ENCODE results near the gene SLC1A4. TPM values are rescaled to one million over a fixed set of nuclear protein-coding genes. Genes with fewer than 3 reads are reported as not detected.

The SLC1A4 gene
- total RNA-seq, result 10 to 100 TPM; 41.6 to 45.3 TPM

DNA sequence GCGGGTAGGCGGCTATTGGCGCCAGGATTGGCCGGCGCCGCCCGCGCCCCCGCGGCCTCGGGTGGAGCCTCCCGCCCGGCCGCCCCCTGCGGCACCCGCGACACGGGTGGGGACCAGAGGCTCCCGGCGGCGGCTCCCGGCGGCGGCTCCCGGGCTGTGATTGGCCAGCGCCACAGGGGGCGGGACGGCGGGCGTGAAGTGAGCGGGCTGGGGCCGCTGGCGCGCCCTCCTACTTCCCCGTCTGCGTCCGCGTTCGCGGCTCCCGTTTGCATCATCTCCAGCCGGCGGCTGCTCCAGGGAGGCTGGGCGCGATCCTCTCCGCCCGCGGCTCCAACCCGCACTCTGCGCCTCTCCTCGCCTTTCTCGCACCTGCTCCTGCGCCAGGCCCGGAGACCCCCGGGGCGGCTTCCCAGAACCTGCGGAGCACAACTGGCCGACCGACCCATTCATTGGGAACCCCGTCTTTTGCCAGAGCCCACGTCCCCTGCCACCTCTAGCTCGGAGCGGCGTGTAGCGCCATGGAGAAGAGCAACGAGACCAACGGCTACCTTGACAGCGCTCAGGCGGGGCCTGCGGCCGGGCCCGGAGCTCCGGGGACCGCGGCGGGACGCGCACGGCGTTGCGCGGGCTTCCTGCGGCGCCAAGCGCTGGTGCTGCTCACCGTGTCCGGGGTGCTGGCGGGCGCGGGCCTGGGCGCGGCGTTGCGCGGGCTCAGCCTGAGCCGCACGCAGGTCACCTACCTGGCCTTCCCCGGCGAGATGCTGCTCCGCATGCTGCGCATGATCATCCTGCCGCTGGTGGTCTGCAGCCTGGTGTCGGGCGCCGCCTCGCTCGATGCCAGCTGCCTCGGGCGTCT lies at the start of gene SLC1A4:
Gene SLC1A4, plus strand, starts transcription at position 274 of the 856 bp plus-strand sequence. Its CDS starts 245 bp downstream, at position 519.
- H3K36me3 Mint-ChIP-seq (ENCODE audit: insufficient read depth in 2 of 2), result peaks cover 4 to 14% of the 10 kb centered on the region in 2 donors
- H3K27me3 Mint-ChIP-seq (ENCODE audit: low read depth), result peaks cover 32% of the 10 kb centered on the region
- no peaks in the 10 kb centered on the region for H3K9me3 Mint-ChIP-seq
- H3K27ac Mint-ChIP-seq, result peak within 1 kb of the TSS; percentile 82
- peaks cover 78% of the 10 kb centered on the region for H3K4me1 Mint-ChIP-seq (ENCODE audit: low read depth)
- peak; percentile 84 to 85 for ATAC-seq (replicated peaks in 1 of 2)
- peak; percentile 91 to 93 for DNase-seq
- peak within 1 kb of the TSS; percentile 94 to 95 for H3K4me3 Mint-ChIP-seq

DNA sequence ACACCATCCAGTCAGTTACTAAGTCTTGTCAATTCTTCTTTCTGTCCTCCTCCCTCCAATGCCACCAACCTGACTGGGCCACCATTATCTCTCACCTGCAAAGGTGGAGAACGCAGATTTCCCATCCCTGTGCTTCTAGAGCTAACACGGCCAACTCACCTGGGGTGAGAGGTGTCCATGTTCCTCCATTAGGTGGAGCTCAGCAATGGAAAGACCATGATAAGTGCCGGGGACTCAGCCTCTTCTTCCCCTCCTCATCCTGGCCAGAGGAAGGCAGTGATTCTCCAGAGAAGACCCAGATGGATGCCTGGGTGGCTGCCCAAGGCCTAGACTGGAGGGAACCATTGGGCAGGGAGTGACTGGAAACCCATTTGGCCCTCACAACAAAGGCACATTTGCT lies 48.1 kb upstream of the SLC1A4 start:
- H3K27ac Mint-ChIP-seq, result no peak overlapping the region
- H3K4me1 Mint-ChIP-seq (ENCODE audit: low read depth), result peaks cover 26% of the 10 kb centered on the region
- H3K27me3 Mint-ChIP-seq (ENCODE audit: low read depth), result peaks cover 13% of the 10 kb centered on the region
- no peaks in the 10 kb centered on the region for H3K9me3 Mint-ChIP-seq
- ATAC-seq (replicated peaks in 1 of 2) (no peak), DNase-seq (no peak)
- H3K4me3 Mint-ChIP-seq, result no peak overlapping the region
- no peaks in the 10 kb centered on the region for H3K36me3 Mint-ChIP-seq (ENCODE audit: insufficient read depth in 2 of 2)

DNA sequence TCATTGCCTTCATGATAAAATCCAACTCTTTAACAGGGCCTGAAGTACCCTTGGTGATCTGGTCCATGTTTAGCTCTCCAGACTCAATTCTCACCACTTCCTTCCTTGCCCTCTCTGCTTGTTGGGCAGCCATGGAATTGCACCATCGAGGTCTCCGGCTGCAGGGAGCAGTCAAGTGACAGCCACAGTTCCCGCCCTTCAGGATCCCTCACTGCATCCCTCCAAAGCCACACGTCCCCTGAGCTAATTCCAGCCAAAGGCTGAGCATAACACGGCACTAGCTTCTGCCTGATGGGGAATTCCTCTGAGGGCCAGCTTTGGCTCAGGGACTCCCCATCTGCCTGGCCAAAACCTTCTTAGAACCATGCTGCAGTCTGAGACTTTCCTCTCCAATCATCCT lies 47.4 kb upstream of the SLC1A4 start:
- H3K9me3 Mint-ChIP-seq, result no peaks in the 10 kb centered on the region
- no peak for ATAC-seq (replicated peaks in 1 of 2)
- H3K27me3 Mint-ChIP-seq (ENCODE audit: low read depth), result peaks cover 13% of the 10 kb centered on the region
- H3K36me3 Mint-ChIP-seq (ENCODE audit: insufficient read depth in 2 of 2), result no peaks in the 10 kb centered on the region
- H3K4me1 Mint-ChIP-seq (ENCODE audit: low read depth), result peaks cover 33% of the 10 kb centered on the region
- H3K4me3 Mint-ChIP-seq, result no peak overlapping the region
- no peak overlapping the region for H3K27ac Mint-ChIP-seq
- DNase-seq, result no peak

DNA sequence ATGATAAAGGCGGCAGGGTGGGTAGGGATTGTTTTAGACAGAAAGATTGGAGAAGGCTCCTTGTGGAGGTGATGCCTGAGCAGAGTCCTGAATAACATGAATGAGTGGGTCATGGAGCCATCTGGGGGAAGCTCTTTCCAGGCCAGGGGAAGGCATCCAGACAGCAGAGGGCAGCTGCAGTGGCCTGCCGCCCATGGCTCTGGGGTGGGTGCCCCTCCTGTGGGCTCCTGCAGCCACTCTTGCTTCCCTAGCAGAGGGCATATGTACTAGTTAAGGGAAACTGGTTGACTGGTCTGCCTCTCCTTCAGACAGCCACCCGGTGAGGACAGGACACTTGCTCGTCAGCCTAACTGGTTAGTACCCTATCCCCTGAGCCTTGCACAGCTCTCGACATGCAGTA lies 46.5 kb upstream of the SLC1A4 start:
- Mint-ChIP-seq H3K4me1 (ENCODE audit: low read depth) (peaks cover 42% of the 10 kb centered on the region), H3K9me3 (no peaks in the 10 kb centered on the region), H3K27me3 (ENCODE audit: low read depth) (peaks cover 13% of the 10 kb centered on the region), H3K36me3 (ENCODE audit: insufficient read depth in 2 of 2) (no peaks in the 10 kb centered on the region), H3K4me3 (no peak overlapping the region), H3K27ac (no peak overlapping the region)
- no peak for ATAC-seq (replicated peaks in 1 of 2)
- DNase-seq, result no peak

DNA sequence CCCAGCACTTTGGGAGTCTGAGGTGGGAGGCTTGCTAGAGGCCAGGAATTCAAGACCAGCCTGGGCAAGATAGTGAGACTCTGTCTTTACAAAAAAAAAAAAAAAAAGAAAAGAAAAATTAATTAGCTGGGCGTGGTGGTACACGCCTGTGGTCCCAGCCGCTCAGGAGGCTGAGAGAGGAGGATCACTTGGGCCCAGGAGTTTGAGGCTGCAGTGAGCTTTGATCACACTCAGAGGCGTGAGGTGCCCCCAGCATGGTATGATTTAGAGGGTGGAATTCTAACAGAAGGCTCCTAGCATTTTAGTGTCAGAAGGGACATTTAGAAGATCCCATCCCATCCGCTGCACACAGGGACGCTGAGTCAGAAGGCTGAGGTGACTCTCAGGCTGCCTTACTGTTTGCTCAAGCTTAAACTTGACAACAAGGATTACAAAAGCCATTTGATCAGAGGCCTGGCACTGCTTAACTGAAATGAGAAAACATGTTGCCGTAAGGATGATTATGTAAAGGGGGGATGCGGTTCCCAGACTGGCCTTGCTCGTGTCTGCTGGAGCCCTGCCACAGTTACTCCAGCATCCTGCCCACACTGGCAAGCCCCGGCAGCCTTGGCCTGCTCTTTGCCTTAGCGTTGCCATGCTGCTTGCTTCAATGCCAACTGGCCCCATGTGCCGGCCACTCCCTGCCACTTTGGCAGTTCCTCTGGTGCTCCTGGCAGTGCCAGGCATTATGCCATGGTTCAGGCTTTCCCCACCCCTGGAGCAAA lies 45.6 kb upstream of the SLC1A4 start:
- no peak for ATAC-seq (replicated peaks in 1 of 2)
- Mint-ChIP-seq H3K36me3 (ENCODE audit: insufficient read depth in 2 of 2) (no peaks in the 10 kb centered on the region), H3K9me3 (no peaks in the 10 kb centered on the region), H3K27ac (no peak overlapping the region), H3K4me3 (no peak overlapping the region), H3K27me3 (ENCODE audit: low read depth) (peaks cover 13% of the 10 kb centered on the region), H3K4me1 (ENCODE audit: low read depth) (peaks cover 48% of the 10 kb centered on the region)
- DNase-seq, result no peak

DNA sequence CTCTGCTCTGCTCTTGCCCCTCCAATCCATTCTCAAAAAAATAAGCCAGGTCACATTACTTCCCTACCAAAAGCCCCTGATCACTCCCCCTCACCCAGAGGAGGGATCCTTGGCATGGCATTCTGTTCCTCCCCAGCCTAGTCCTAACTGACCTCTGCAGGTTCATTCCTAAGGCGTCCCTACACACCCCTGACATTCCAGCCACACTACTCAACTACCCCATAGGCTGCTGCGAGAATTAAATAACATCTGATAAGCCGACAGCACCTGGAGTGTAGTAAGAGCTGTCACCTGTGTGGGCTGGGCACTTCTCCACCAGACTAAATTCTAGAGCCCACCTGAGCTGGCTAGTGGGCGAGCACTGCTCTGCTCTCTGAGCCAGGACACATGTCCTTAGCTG lies 44.7 kb upstream of the SLC1A4 start:
- no peak overlapping the region for H3K27ac Mint-ChIP-seq
- no peak overlapping the region for H3K4me3 Mint-ChIP-seq
- H3K36me3 Mint-ChIP-seq (ENCODE audit: insufficient read depth in 2 of 2), result no peaks in the 10 kb centered on the region
- no peaks in the 10 kb centered on the region for H3K9me3 Mint-ChIP-seq
- peaks cover 4% of the 10 kb centered on the region for H3K27me3 Mint-ChIP-seq (ENCODE audit: low read depth)
- ATAC-seq (replicated peaks in 1 of 2), result no peak
- H3K4me1 Mint-ChIP-seq (ENCODE audit: low read depth), result peaks cover 45% of the 10 kb centered on the region
- no peak for DNase-seq

DNA sequence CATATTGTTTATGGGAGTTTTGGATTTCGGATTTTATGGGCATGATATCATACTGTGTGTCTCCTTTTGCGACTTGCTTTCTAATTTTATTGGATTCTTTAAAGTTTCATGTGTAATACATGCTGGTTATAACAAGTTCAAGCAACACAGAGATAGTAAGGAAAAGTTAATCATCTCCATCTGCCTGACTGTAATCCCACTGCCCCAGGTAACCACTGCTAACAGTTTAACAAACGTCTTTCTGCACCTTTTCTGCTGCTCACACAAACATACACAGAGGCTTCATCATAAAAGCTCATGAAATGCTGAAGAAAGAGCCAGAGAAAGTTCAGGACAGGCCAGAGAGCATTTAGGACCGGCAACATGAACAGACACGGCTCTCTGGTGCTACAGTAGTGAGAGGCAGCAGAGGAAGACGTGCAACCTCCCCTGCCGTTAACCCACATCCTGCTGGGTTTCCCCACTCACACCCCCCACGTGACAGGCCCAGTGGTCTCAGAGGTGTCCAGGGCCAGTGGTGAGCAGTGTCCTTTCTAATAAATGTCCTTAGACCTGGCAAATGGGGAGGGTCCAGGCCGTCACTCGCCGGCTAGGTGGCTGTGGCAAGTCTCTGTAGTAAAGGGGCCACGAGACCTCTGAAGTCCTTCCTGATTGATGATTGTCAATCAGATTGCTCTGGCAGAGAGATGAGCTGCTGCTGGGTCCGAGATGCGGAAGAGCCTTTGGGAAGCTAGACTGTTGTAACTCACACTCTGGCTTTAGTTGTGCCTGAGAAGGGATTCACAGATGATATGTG lies 43.0 kb upstream of the SLC1A4 start:
- Mint-ChIP-seq H3K9me3 (no peaks in the 10 kb centered on the region), H3K27ac (peak overlapping the region; percentile 97), H3K4me3 (peak overlapping the region; percentile 76 to 88), H3K27me3 (ENCODE audit: low read depth) (no peaks in the 10 kb centered on the region), H3K36me3 (ENCODE audit: insufficient read depth in 2 of 2) (no peaks in the 10 kb centered on the region), H3K4me1 (ENCODE audit: low read depth) (peaks cover 39% of the 10 kb centered on the region)
- ATAC-seq (replicated peaks in 1 of 2) (peak; percentile 95 to 100), DNase-seq (peak; percentile 68 to 85)

DNA sequence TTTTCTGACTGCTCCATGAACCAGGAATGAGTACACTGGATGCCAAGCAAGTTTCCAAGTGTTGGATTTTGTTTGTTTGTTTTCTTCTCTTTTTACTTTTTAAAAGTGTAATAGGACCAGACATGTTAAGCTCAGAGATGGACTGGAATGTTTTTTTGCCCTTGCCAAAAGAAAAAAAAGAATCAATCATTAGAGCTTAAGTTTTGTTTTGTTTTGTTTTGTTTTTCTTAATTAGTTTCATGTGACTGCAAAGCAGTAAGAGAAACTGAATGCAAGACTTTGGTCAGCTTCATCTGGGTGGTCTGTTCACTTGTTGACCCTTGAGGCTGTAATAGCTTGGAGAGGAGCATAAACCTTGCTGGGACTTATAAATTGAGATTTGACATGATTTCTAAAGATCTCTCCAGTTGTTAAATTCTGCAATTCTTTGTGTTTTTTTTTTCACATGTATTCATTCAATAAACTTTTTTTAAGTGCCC lies 42.4 kb upstream of the SLC1A4 start:
- ATAC-seq (replicated peaks in 1 of 2) (no peak), DNase-seq (no peak)
- Mint-ChIP-seq H3K4me3 (peak overlapping the region; percentile 76 to 88), H3K4me1 (ENCODE audit: low read depth) (peaks cover 39% of the 10 kb centered on the region), H3K36me3 (ENCODE audit: insufficient read depth in 2 of 2) (no peaks in the 10 kb centered on the region), H3K9me3 (no peaks in the 10 kb centered on the region), H3K27me3 (ENCODE audit: low read depth) (no peaks in the 10 kb centered on the region), H3K27ac (peak overlapping the region; percentile 97)

DNA sequence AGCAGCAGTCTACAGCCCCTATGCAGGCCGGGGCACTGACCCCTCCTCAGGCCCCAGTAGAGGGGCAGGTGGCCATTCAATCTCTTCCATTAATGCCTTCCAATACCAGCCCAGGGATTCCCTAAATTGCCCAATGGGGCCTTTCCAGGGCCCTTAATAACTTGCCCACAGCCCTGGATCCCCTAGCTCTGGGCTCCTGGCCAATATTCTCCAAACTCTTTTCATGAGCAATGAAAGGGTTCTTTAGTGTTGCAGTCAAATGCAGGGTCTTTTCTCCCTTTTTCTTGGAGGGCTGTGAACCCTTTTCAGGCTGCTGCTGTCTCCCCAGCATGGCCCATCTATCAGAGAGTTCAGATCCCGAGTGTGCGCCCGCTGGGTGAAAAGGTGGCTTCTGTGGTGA lies 41.3 kb upstream of the SLC1A4 start:
- H3K27me3 Mint-ChIP-seq (ENCODE audit: low read depth), result no peaks in the 10 kb centered on the region
- no peaks in the 10 kb centered on the region for H3K36me3 Mint-ChIP-seq (ENCODE audit: insufficient read depth in 2 of 2)
- ATAC-seq (replicated peaks in 1 of 2), result no peak
- peak overlapping the region; percentile 97 for H3K27ac Mint-ChIP-seq
- peak overlapping the region in 1 of 2 donors; percentile 17 for H3K4me3 Mint-ChIP-seq
- no peaks in the 10 kb centered on the region for H3K9me3 Mint-ChIP-seq
- H3K4me1 Mint-ChIP-seq (ENCODE audit: low read depth), result peaks cover 33% of the 10 kb centered on the region
- no peak for DNase-seq

DNA sequence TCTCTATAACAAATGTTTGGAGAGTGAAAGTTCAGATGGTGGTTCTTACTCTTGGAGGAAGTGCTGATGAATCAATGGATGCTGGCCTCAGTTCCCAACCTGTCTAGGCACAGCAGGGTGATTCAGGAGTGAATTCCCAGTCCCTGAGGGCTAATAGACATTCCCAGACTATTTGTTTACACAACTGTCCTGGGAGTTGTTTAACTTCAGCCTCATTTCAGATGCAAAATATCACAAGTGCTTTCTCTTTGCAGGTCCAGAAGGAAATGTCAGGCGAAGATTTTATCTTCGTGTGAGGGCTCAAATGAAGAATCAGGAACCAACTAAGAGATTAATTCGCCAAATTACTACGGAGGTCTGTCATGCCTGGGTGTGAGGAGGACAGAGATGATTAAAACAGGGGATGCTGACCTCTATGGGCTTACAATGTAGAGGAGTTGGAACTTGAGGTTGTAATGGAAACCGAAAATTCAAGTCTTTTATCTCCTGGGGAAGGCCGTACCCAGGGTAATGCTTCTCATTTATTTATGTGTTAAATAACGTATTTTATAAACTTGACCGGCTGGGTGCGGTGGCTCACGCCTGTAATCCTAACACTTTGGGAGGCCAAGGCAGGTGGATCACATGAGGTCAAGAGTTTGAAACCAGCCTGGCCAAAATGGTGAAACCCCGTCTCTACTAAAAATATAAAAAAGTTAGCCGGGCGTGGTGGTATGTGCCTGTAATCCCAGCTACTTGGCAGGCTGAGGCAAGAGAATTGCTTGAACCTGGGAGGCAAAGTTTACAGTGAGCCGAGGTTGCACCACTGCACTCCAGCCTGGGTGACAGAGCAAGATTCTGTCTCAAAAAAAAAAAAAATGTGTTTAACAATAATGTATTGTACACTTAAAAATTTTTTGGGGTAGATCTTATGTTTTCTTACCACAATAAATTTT lies 38.7 kb upstream of the SLC1A4 start:
- no peaks in the 10 kb centered on the region for H3K9me3 Mint-ChIP-seq
- no peaks in the 10 kb centered on the region for H3K27me3 Mint-ChIP-seq (ENCODE audit: low read depth)
- peaks cover 28% of the 10 kb centered on the region for H3K4me1 Mint-ChIP-seq (ENCODE audit: low read depth)
- DNase-seq, result no peak
- no peak overlapping the region for H3K4me3 Mint-ChIP-seq
- no peak overlapping the region for H3K27ac Mint-ChIP-seq
- H3K36me3 Mint-ChIP-seq (ENCODE audit: insufficient read depth in 2 of 2), result no peaks in the 10 kb centered on the region
- ATAC-seq (replicated peaks in 1 of 2), result no peak

DNA sequence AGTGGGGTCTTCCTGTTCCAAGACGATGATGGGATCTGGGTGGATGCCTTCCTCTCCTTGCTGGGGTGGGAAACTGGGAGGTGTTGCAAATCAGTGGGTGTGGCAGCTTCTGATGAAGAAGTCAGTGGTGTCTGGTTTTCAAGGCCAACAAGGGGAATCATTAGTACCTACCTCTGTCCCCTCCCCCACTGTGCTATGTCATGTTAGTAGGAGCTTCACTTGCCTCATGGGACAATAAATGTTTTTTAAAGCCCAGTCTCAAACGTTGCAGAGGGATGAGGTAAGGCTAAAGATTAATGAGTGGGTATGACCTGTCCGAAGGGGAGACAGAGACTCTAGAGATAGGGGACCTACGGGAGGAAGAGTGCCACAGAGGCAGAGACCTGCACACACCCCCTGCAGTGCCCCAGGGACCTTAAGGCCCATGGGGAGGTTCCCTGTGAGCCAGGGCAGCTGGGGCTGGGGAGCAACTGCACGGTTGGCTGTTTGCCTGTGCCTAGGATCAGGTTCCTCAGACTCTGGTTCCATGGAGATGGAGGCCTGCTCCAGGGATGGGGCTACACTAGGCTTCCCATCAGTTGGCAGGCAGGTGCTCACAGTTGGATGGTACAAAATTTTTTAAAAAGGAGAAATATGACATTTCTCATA lies 37.8 kb upstream of the SLC1A4 start:
- ATAC-seq (replicated peaks in 1 of 2), result no peak
- H3K9me3 Mint-ChIP-seq, result no peaks in the 10 kb centered on the region
- H3K27ac Mint-ChIP-seq, result no peak overlapping the region
- H3K4me3 Mint-ChIP-seq, result no peak overlapping the region
- no peaks in the 10 kb centered on the region for H3K27me3 Mint-ChIP-seq (ENCODE audit: low read depth)
- DNase-seq, result no peak
- peaks cover 19% of the 10 kb centered on the region for H3K4me1 Mint-ChIP-seq (ENCODE audit: low read depth)
- H3K36me3 Mint-ChIP-seq (ENCODE audit: insufficient read depth in 2 of 2), result no peaks in the 10 kb centered on the region

DNA sequence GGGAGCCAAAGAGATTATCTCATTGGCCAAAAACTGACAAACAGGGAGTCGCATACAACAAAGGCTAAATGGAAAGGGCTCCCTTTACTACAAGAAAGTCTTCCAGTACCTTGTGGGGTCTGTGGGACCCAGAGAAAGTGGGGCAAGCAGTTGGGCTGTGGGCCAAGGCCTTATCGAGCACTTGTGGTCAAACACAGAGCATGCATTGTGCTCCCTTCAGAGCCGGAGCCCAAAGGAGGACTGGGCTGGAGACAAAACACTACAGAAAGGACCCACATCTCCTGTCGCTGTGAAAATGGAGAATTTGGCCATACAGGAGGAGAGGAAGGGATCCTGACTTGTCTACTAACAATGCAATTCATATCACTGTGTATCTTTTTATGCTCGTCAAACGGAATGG lies 37.1 kb upstream of the SLC1A4 start:
- H3K27me3 Mint-ChIP-seq (ENCODE audit: low read depth), result no peaks in the 10 kb centered on the region

More for the DNA sequence above, 37.1 kb upstream of the SLC1A4 start:
- ATAC-seq (replicated peaks in 1 of 2), result no peak
- Mint-ChIP-seq H3K4me3 (no peak overlapping the region), H3K36me3 (ENCODE audit: insufficient read depth in 2 of 2) (no peaks in the 10 kb centered on the region), H3K4me1 (ENCODE audit: low read depth) (peaks cover 12% of the 10 kb centered on the region), H3K9me3 (no peaks in the 10 kb centered on the region), H3K27ac (no peak overlapping the region)
- DNase-seq, result no peak
